VCaP (cell line): Measurements from ENCODE around the gene TOM1L1.

Experiments
- H3K27ac ChIP-seq: fragments of 450-650 bp; 2 replicates; pipeline ENCODE4 v1.5.1; 2017
- TF ChIP-seq, protein P1 (sequence below): fragments of 450-650 bp; conservative IDR thresholded peaks from 2 replicates; pipeline ENCODE4 v1.5.1; 2017; ENCODE audit warnings: mild to moderate bottlenecking, moderate library complexity

The TOM1L1 gene

DNA sequence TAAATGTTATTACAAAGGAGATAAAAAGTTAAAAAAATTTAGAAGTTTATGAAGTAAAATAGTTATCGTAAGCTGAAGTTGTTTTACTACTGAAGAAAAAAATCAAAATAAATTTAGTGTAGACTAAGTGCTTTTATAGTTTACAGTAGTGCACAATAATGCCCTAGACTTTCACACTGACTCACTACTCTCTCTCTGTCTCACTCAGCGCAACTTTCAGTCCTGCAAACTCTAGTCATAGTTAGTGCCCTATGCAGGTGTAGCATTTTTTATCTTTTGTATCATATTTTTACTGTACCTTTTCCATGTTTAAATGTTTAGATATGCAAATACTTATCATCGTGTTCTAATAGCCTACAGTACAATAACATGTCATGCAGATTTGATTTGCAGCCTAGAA, 17.7 kb upstream of the TOM1L1 start:
- no peak overlapping the region for H3K27ac ChIP-seq
- TF ChIP-seq, protein P1, sequence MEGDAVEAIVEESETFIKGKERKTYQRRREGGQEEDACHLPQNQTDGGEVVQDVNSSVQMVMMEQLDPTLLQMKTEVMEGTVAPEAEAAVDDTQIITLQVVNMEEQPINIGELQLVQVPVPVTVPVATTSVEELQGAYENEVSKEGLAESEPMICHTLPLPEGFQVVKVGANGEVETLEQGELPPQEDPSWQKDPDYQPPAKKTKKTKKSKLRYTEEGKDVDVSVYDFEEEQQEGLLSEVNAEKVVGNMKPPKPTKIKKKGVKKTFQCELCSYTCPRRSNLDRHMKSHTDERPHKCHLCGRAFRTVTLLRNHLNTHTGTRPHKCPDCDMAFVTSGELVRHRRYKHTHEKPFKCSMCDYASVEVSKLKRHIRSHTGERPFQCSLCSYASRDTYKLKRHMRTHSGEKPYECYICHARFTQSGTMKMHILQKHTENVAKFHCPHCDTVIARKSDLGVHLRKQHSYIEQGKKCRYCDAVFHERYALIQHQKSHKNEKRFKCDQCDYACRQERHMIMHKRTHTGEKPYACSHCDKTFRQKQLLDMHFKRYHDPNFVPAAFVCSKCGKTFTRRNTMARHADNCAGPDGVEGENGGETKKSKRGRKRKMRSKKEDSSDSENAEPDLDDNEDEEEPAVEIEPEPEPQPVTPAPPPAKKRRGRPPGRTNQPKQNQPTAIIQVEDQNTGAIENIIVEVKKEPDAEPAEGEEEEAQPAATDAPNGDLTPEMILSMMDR: no peak

DNA sequence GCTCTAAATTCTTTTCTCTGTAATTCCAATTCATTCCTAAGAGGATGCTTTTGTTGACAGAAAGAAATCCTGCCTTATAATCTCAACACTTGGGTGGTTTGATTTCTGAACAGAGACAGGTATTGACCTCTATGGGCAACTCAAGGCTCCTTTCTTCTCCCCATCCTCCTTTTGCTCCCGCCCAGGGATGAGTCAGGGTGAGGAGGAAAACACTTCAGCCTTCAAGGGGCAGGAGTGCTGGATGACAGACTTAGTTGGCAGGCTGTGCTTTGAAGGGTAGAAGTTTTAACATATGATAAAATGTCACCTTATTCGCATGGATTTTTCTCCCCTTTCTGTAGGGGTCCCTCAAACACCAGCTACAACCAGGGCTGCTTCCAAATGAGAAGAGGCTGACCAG, 16.7 kb upstream of the TOM1L1 start:
- TF ChIP-seq, protein P1: no peak

DNA sequence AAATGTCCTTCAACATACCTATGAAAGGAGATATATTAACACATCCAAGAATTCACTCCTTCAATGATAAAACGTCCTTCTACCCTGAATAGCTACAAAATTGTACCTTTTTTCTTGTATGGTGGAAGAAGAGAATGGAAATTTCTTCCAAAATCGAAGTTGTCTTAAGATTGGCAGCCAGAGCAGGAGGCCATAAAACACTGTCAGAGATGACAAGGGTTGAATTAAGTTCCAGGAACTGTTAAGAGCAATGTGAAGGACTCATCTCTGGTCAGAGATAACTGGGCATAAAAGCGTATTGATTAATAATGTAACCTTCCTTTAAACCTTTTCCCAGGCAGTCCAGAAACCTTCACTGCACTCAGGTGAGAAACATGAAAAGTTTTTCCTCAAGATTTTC, 12.9 kb upstream of the TOM1L1 start:
- H3K27ac ChIP-seq: no peak overlapping the region
- TF ChIP-seq, protein P1: no peak

More for the DNA sequence above, 16.7 kb upstream of the TOM1L1 start:
- no peak overlapping the region for H3K27ac ChIP-seq

DNA sequence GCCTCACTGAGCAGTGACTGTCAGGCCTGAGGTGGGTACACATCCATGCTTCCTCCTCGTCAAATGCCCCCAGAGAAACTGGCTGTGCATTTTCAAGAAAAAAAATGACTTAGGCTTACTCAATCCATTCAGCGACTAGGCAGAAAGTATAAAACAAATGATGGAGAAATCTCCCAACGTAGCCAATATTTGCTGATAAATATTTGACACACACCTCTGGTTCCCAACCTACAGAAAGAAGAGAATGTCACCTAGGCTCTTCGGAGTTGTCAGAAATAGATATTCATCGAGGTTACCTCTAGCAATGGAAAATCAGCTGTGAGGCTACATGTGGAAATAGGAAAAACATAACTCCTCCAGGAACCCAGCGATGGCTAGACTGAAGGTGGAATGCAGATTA, 12.4 kb upstream of the TOM1L1 start:
- TF ChIP-seq, protein P1: no peak
- H3K27ac ChIP-seq: peak overlapping the region; percentile 43; the same call in 1 of the 2 replicates

DNA sequence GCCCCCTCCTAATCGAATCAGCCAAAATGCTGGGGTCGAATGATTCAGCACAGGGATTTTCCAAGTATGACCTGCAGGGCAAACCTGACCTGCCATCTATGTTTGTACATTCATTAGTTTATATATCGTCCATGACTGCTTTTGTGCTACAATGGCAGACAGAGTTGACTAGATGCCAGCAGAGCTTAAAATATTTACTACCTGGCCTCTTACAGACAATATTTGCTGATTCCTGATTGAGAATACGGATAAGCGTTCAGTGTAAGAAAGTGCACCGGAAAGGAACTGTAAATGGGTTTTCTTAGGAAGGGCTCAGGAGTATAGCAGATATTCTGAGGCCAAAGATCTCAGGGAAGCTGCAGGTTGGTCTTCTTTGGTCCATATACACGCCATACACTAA, 11.7 kb upstream of the TOM1L1 start:
- H3K27ac ChIP-seq: peak overlapping the region; percentile 43
- TF ChIP-seq, protein P1: no peak

DNA sequence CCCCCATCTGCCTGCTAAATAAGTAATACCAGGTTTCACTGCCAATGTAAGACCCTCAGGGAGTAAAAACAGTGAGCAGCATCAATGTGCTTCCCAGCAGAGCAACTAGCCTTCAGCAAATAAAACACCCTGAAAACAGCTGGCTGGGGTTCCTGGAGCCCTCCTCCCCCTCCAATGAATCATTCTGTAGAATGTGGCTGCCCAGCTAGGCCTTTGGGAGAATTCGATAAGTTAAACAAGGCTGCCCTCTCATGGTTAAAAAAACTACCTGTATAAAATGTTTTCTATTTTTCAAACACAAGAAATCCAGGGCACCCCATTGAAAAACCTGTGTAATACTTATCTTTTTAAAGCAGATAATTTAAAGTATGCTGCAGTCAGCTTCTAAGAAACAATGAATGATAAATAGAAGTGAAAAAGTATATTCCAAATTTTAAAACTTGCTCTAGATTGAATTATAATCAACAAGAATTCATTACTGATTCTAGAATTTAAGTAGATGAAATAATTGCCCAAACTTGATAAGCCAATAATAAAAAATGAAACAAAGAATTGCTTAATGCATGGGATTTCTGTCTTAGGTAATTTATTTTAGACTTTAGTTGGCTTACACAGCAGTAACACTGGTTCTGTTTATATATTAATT, 9.4 kb upstream of the TOM1L1 start:
- TF ChIP-seq, protein P1: peak; percentile 71
- no peak overlapping the region; the same call in 1 of the 2 replicates for H3K27ac ChIP-seq

DNA sequence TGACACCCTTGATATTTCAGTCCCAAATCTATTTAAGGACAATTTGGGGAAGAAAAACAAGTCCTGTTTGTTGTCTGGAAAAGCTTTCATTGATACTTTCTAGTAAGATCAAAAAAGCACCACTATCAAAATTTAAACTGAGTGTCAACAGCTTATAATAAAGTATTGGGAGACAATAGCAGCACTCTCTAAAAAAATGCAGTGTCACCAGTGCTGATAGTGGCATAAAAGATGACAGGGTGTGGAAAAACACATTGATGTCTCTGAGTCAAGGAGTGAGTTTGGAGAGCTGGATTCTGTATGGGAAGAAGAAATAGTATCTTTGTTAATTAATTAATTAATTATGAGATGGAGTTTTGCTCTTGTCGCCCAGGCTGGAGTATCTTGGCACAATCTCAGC, 8.3 kb upstream of the TOM1L1 start:
- TF ChIP-seq, protein P1: no peak
- H3K27ac ChIP-seq: no peak overlapping the region
